ENCODE measurements around the gene APP.
"Not testable (repeated sequence)": the region's sequence is repeated elsewhere in the genome, so short reads cannot be mapped to it uniquely, and the experiment has no call there.

The APP gene

GRCh38 chr21:26164311-26164710 lies 6.3 kb downstream of the APP start:
- DNase-seq (ENCODE audit: low read depth in 3 of 3), result no peak

GRCh38 chr21:26162081-26162480 lies 8.5 kb downstream of the APP start:
- no peak for DNase-seq (ENCODE audit: low read depth in 3 of 3)

- DNase-seq (ENCODE audit: low read depth in 3 of 3), result no peak
These were observed 10.7 kb downstream of the APP start for GRCh38 chr21:26159869-26160268.

- DNase-seq (ENCODE audit: low read depth in 3 of 3), result no peak
These were observed 12.8 kb downstream of the APP start for GRCh38 chr21:26157801-26158200.

GRCh38 chr21:26154753-26155152 lies 15.8 kb downstream of the APP start:
- DNase-seq (ENCODE audit: low read depth in 3 of 3), result no peak

DNA sequence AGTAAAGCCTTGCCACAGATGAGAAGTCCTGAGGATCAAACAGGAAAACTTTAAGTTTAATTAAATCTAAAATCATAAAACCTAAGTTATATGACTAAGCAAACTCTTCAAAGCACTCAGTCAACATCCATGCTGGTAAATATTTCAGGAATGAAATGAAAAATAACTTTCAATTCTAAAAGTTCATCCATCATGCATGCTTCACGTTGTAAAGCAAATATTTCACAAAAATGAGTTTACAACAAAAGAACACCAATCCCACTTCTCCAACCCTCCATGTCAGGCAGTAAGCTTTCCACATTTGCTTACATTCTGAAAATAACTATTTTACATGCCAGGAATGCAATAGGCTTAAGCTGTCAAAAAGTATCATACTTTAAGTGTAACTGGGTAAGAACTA lies 16.8 kb downstream of the APP start:
- DNase-seq (ENCODE audit: low read depth in 3 of 3), result no peak

GRCh38 chr21:26148840-26149354 lies 21.7 kb downstream of the APP start:
- no peak for DNase-seq (ENCODE audit: low read depth in 3 of 3)

- DNase-seq (ENCODE audit: low read depth in 3 of 3), result no peak
These were observed 22.3 kb downstream of the APP start for GRCh38 chr21:26148071-26148839.

DNA sequence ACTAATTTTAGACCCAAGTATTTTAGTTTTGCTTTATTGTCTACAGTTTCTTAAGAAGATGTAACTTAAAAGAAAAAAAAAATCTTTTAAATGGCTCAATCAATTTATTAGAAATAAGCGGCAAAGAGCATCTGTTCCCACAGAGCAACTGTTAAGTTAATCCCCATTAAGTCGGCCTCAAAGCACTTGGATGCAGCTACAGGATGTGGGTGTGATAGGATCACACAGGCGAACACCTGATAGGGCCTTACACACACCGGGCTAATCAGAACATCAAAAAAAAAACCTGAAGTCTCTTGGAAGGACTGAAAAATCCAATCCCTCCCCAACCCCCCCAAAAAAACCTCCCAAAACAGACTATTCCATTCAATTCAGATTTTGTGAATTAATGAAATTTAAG lies 23.0 kb downstream of the APP start:
- DNase-seq (ENCODE audit: low read depth in 3 of 3), result no peak

GRCh38 chr21:26146681-26147080 lies 23.9 kb downstream of the APP start:
- DNase-seq (ENCODE audit: low read depth in 3 of 3), result no peak

DNA sequence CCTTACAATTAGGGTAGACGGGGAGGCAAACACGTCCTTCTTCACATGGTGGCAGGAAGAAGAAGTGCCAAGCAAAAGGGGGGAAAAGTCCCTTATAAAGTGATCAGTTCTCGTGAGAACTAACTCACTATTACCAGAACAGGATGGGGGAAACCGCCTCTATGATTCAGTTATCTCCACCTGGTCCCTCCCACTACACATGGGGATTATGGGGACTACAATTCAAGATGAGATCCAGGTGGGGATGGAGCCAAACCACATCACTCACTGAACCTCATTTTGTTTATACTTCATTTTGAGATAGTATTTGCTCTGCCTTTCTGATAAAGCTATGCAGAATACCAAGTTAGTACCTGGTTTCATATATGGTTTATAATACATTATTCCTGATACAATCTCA lies 26.5 kb downstream of the APP start:
- no peak for DNase-seq (ENCODE audit: low read depth in 3 of 3)

- DNase-seq (ENCODE audit: low read depth in 3 of 3), result no peak
These were observed 28.2 kb downstream of the APP start for GRCh38 chr21:26142363-26142762.

GRCh38 chr21:26140926-26141325 lies 29.6 kb downstream of the APP start:
- no peak for DNase-seq (ENCODE audit: low read depth in 3 of 3)

- DNase-seq (ENCODE audit: low read depth in 3 of 3), result no peak
These were observed 30.4 kb downstream of the APP start for GRCh38 chr21:26140164-26140579.

- no peak for DNase-seq (ENCODE audit: low read depth in 3 of 3)
These were observed 31.8 kb downstream of the APP start for GRCh38 chr21:26138615-26139257.

- DNase-seq (ENCODE audit: low read depth in 3 of 3), result no peak
These were observed 33.0 kb downstream of the APP start for GRCh38 chr21:26137379-26138060.

DNA sequence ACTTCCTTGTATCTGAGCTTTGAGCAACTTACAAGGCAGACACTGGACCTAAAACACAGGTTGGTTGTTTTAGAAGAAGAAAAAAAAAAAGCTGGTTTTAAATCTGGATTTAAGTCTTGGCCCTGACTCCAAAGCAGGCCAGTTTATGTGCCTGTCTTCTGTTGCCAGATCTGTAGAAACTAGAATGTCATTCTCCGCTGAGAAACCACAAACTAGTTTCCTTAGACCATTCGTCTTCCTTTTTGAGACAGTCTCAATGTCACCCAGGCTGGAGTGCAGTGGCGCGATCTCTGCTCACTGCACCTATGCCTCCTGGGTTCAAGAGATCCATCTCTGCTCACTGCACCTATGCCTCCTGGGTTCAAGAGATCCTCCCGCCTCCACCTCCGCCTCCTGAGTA lies 33.9 kb downstream of the APP start:
- DNase-seq (ENCODE audit: low read depth in 3 of 3), result no peak

DNA sequence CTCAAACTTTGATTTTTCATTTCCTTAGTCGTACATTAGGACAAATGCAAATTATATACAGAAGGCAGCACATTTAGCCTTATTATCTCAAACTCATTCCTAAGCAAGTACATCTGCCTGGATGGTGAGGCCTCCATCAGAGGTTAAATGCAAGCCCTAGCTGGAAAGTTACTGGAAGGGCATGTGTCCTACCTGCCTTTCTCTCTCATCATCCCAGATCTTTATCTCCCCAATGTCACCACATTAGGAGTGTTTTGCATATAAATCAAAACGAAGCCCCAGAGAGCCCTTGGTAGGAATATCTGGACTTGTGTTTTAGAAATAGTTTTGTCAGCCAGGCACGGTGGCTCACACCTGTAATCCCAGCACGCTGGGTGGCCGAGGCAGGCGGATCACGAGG lies 35.0 kb downstream of the APP start:
- DNase-seq (ENCODE audit: low read depth in 3 of 3), result no peak

GRCh38 chr21:26131554-26131953 lies 39.0 kb downstream of the APP start:
- no peak for DNase-seq (ENCODE audit: low read depth in 3 of 3)

- not testable (repeated sequence) for DNase-seq (ENCODE audit: low read depth in 3 of 3)
These were observed 39.5 kb downstream of the APP start for GRCh38 chr21:26131053-26131452.

DNA sequence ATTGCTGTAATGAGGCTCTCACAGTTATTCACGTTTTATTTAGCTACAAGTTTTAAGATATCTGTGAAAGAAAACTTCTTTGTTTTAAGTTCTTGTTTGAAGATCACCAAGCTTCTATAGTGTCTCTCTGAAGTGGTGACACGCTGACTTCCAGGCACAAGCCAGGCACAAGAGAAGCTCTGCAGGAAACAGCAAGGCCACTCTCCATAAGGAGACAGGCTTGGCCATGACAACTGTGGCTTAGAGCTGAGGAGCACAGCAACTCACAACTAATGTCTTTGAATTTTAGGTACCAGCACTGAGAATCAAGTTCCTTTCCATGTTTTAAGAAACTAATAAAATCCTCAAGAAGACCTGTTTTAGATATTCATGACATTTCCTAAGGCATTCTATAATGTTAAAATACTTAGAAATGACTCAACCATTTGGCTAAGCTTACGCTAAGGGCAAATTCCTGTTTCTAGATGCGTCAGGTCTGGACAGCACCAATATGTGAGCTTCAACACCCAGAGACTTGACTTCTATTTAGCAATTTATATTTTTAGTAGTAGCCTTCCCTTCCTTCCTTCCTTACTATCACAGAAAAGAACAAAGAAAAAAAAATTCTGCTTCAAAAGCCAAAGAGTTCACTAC lies 40.2 kb downstream of the APP start:
- no peak for DNase-seq (ENCODE audit: low read depth in 3 of 3)

DNA sequence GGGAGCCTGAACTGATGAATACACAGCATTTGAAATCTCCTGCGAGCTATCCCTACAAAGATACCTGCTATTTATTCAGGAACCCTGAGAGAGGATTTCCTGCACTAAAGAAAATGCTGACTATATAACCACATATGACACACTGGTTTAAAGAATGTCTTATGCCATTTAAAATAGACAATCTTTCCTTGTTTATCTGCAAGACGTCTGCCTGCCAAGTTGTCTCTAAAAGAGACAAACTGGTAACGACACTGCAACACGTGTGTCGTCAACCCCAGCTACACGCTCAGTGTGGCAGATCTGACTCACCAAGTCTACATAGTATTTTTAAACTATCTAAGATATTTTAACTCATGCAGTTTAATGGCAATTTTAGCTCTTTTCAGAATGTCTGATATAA lies 42.7 kb downstream of the APP start:
- no peak for DNase-seq (ENCODE audit: low read depth in 3 of 3)
